ENCODE data around the gene ERFE. TPM values are rescaled to one million over a fixed set of nuclear protein-coding genes. Genes with fewer than 3 reads are reported as not detected.

The ERFE gene
- total RNA-seq, 1 donor from 2014 or later: 3.8 TPM

GRCh38 chr2:238150686-238151085 lies 8.1 kb upstream of the ERFE start:
- no peaks in the 10 kb centered on the region for H3K9me3 Mint-ChIP-seq
- H3K27me3 Mint-ChIP-seq: no peaks in the 10 kb centered on the region
- H3K27ac Mint-ChIP-seq: no peak overlapping the region

DNA sequence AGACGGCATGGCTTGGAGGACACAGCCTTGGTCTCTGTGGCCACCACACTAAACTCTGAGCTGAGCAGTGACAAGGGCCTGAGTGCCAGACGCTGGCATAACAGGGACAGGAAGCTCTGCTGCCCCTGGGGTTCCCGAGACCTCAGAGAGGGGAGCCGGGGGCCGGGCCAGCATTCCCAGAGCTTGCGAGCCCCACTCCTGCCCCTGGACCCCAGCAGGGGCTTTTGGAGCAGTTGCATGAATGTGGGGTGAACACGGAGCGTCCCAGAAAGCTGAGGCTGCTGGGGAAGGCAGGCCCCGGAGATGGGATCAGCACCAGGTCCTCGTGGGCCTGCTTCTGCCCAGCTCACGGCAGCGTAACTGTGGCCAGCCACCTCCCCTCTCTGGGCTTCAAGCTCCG lies 7.6 kb upstream of the ERFE start:
- TF ChIP-seq CTCF (conservative IDR thresholded peaks at IDR 0.05): no peak
- DNase-seq (ENCODE audit: extremely low spot score, unreplicated experiment): no peak
- H3K4me3 Mint-ChIP-seq: no peak overlapping the region
- H3K9me3 Mint-ChIP-seq: no peaks in the 10 kb centered on the region
- no peaks in the 10 kb centered on the region for H3K36me3 Mint-ChIP-seq
- no peaks in the 10 kb centered on the region for H3K27me3 Mint-ChIP-seq
- no peak overlapping the region for H3K27ac Mint-ChIP-seq
- H3K4me1 Mint-ChIP-seq (ENCODE audit: unreplicated experiment): peaks cover 8% of the 10 kb centered on the region

More at GRCh38 chr2:238150686-238151085, 8.1 kb upstream of the ERFE start:
- TF ChIP-seq CTCF (conservative IDR thresholded peaks at IDR 0.05): no peak
- Mint-ChIP-seq H3K36me3 (no peaks in the 10 kb centered on the region), H3K4me1 (ENCODE audit: unreplicated experiment) (peaks cover 6% of the 10 kb centered on the region), H3K4me3 (no peak overlapping the region)
- no peak for DNase-seq (ENCODE audit: extremely low spot score, unreplicated experiment)

GRCh38 chr2:238151628-238152235 lies 7.0 kb upstream of the ERFE start:
- Mint-ChIP-seq H3K4me3 (no peak overlapping the region), H3K9me3 (no peaks in the 10 kb centered on the region), H3K36me3 (no peaks in the 10 kb centered on the region), H3K27me3 (no peaks in the 10 kb centered on the region), H3K4me1 (ENCODE audit: unreplicated experiment) (peaks cover 8% of the 10 kb centered on the region), H3K27ac (no peak overlapping the region)
- DNase-seq (ENCODE audit: extremely low spot score, unreplicated experiment): no peak
- no peak for TF ChIP-seq CTCF (conservative IDR thresholded peaks at IDR 0.05)

DNA sequence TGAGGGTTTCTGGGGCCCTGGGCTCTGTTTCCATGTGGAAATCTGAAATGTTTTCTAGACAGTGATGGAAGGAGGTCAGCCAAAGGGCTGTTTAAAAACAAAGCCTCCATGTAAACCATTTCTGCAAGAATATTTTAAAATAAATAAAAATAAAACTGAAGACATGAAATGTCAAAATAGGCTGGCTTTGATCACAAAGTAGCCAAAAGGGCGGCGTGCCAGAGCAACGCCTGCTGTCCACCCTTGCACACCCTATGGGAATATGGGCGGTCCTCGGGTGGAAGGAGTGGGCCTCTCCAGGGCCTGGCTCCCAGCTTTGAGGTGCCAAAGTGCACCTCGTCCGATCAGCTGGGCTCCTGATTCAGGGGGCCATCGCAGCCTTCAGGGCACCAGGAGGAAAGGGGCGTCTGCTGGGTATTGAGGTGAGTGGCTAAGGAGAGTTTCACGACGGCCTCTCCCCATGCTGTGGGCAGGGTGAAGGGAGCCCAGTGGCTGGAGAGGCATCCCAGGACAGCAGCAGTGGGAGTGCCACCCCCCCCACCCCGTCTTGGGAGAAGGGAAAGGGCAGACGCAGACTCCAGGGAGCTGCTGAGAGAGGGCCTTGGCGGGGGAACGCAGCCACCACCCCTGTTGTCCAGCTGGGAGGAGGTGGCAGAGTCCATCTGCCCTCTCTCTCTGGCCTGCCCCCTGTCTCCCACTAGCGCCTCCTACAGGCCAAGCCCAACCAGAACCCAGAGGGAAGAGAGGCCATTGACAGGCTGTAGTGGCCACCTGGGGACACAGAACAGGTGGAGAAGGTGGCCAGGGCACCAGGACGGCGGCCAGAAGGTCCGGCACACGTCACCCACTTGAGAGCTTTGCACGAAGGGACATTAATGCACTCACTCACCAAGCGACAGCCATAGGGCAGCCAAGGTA lies 5.7 kb upstream of the ERFE start:
- H3K9me3 Mint-ChIP-seq: no peaks in the 10 kb centered on the region
- no peak for DNase-seq (ENCODE audit: extremely low spot score, unreplicated experiment)
- H3K27ac Mint-ChIP-seq: no peak overlapping the region
- no peak overlapping the region for H3K4me3 Mint-ChIP-seq
- no peak for TF ChIP-seq CTCF (conservative IDR thresholded peaks at IDR 0.05)
- H3K27me3 Mint-ChIP-seq: peaks cover 3% of the 10 kb centered on the region
- H3K36me3 Mint-ChIP-seq: no peaks in the 10 kb centered on the region
- peaks cover 8% of the 10 kb centered on the region for H3K4me1 Mint-ChIP-seq (ENCODE audit: unreplicated experiment)

- no peaks in the 10 kb centered on the region for H3K36me3 Mint-ChIP-seq
- no peak for TF ChIP-seq CTCF (conservative IDR thresholded peaks at IDR 0.05)
- H3K27ac Mint-ChIP-seq: no peak overlapping the region
Observed at GRCh38 chr2:238154570-238154969, 4.2 kb upstream of the ERFE start.

More at GRCh38 chr2:238154570-238154969, 4.2 kb upstream of the ERFE start:
- Mint-ChIP-seq H3K27me3 (peaks cover 8% of the 10 kb centered on the region), H3K4me1 (ENCODE audit: unreplicated experiment) (peaks cover 8% of the 10 kb centered on the region), H3K4me3 (no peak overlapping the region), H3K9me3 (no peaks in the 10 kb centered on the region)
- DNase-seq (ENCODE audit: extremely low spot score, unreplicated experiment): no peak

Measured in type B pancreatic cell (in vitro differentiated cells).